Cardiac muscle cell (in vitro differentiated cells and primary cell): ENCODE results near the gene CAPN9. TPM values are rescaled to one million over a fixed set of nuclear protein-coding genes. Genes with fewer than 3 reads are reported as not detected.
"Not testable (repeated sequence)": the region's sequence is repeated elsewhere in the genome, so short reads cannot be mapped to it uniquely, and the experiment has no call there.

Source experiments
- DNase-seq, 2 donors: peaks; one replicate each; pipeline versions ENCODE4 v3.0.0 to v3.0.0-alpha.2; 2010 to 2017; ENCODE audit warnings: low read depth in 1 of 2, low spot score in 1 of 2
- H3K27ac ChIP-seq: fragments of 200-600 bp; sonication (generic); 2 replicates; pipeline ENCODE4 v1.5.1; 2016
- H3K27me3 ChIP-seq: fragments of 200-600 bp; sonication (generic); 2 replicates; pipeline ENCODE4 v1.6.0; 2016; ENCODE audit warnings: control low read depth
- H3K36me3 ChIP-seq: fragments of 200-600 bp; sonication (generic); 2 replicates; pipeline ENCODE4 v1.5.1; 2016; ENCODE audit warnings: control low read depth
- H3K4me1 ChIP-seq: fragments of 200-600 bp; sonication (generic); 2 replicates; pipeline ENCODE4 v1.8.1; 2017; ENCODE audit warnings: low read depth, mild to moderate bottlenecking, mixed run types
- H3K4me3 ChIP-seq: fragments of 200-600 bp; sonication (generic); 2 replicates; pipeline ENCODE4 v1.5.1; 2016; ENCODE audit warnings: mild to moderate bottlenecking
- H3K9me3 ChIP-seq: fragments of 200-600 bp; sonication (generic); 2 replicates; pipeline ENCODE4 v1.5.1; 2017; ENCODE audit warnings: low read depth, mild to moderate bottlenecking, control low read depth
- CTCF ChIP-seq: IDR thresholded peaks from 2 replicates; pipeline ENCODE4 v1.5.1; 2012; ENCODE audit warnings: low read depth, mild to moderate bottlenecking, low read length
- polyA plus RNA-seq: library from polyadenylated mRNA; unstranded; fragments of >200 nt; fragmentation: Nextera tagmentation; extraction: Ambion mirVana; gene quantifications from 2 replicates; pipeline ENCODE4 v1.2.1, GENCODE V29; 2016
- total RNA-seq: library from RNA; depleted of rRNA; stranded (reverse); fragments of >200 nt; gene quantifications from 2 replicates; pipeline ENCODE4 v1.2.3, GENCODE V29; 2016

CAPN9 gene
- total and polyA plus RNA-seq, 2 experiments from 2014 or later, result 0.12 to 0.87 TPM

- TF ChIP-seq CTCF, result no peak
- H3K9me3 ChIP-seq, result no peaks in the 10 kb centered on the region
- H3K36me3 ChIP-seq, result peaks cover 11% of the 10 kb centered on the region
- H3K27ac ChIP-seq, result no peak overlapping the region
- no peak overlapping the region for H3K4me3 ChIP-seq
- DNase-seq, result no peak
- H3K27me3 ChIP-seq, result no peaks in the 10 kb centered on the region
- H3K4me1 ChIP-seq, result peaks cover 6% of the 10 kb centered on the region
These were observed 95.6 kb downstream of the CAPN9 start for GRCh38 chr1:230842801-230843200.

GRCh38 chr1:230843503-230844309, 96.5 kb downstream of the CAPN9 start:
- Histone ChIP-seq H3K9me3 (no peaks in the 10 kb centered on the region), H3K27me3 (no peaks in the 10 kb centered on the region), H3K27ac (no peak overlapping the region), H3K36me3 (peaks cover 6% of the 10 kb centered on the region), H3K4me3 (no peak overlapping the region), H3K4me1 (peaks cover 15% of the 10 kb centered on the region)
- TF ChIP-seq CTCF, result no peak
- no peak for DNase-seq

GRCh38 chr1:230844561-230844960, 97.4 kb downstream of the CAPN9 start:
- no peak for TF ChIP-seq CTCF
- DNase-seq, result no peak
- H3K4me3 ChIP-seq, result no peak overlapping the region
- H3K9me3 ChIP-seq, result no peaks in the 10 kb centered on the region
- peaks cover 5% of the 10 kb centered on the region for H3K36me3 ChIP-seq
- peaks cover 24% of the 10 kb centered on the region for H3K4me1 ChIP-seq
- H3K27ac ChIP-seq, result no peak overlapping the region
- H3K27me3 ChIP-seq, result no peaks in the 10 kb centered on the region

GRCh38 chr1:230845184-230845583, 98.0 kb downstream of the CAPN9 start:
- peaks cover 30% of the 10 kb centered on the region for H3K4me1 ChIP-seq
- H3K36me3 ChIP-seq, H3K4me3 ChIP-seq, H3K27me3 ChIP-seq, H3K9me3 ChIP-seq, H3K27ac ChIP-seq: not testable (repeated sequence)
- DNase-seq, result peak in 1 of 2 donors; percentile 61

- Histone ChIP-seq H3K27ac (peak overlapping the region; percentile 97), H3K9me3 (no peaks in the 10 kb centered on the region), H3K4me1 (peaks cover 48% of the 10 kb centered on the region), H3K36me3 (no peaks in the 10 kb centered on the region), H3K27me3 (no peaks in the 10 kb centered on the region), H3K4me3 (no peak overlapping the region)
- no peak for DNase-seq
- TF ChIP-seq CTCF, result no peak
These were observed 101.0 kb downstream of the CAPN9 start for GRCh38 chr1:230848235-230848634.

GRCh38 chr1:230849451-230850224, 102.5 kb downstream of the CAPN9 start:
- H3K9me3 ChIP-seq, result no peaks in the 10 kb centered on the region
- H3K4me3 ChIP-seq, result no peak overlapping the region
- DNase-seq, result peak; percentile 43 to 96
- peaks cover 48% of the 10 kb centered on the region for H3K4me1 ChIP-seq
- peak overlapping the region; percentile 97 for H3K27ac ChIP-seq
- TF ChIP-seq CTCF, result no peak
- no peaks in the 10 kb centered on the region for H3K36me3 ChIP-seq
- H3K27me3 ChIP-seq, result no peaks in the 10 kb centered on the region
